GM19324 (cell line): ENCODE results near the gene APLN.

Experiments
- ATAC-seq: cut with Tn5 transposase; IDR thresholded peaks from one replicate; pipeline ENCODE4 v1.9.1; 2021; ENCODE audit warnings: mild to moderate bottlenecking, moderate library complexity; ENCODE audit not compliant: unreplicated experiment, low FRiP score

The APLN gene

GRCh38 chrX:129600981-129601424 lies 53.8 kb downstream of the APLN start:
- ATAC-seq = no peak

GRCh38 chrX:129599996-129600395 lies 54.8 kb downstream of the APLN start:
- ATAC-seq = no peak

- no peak for ATAC-seq
Measured at GRCh38 chrX:129599499-129599898, 55.3 kb downstream of the APLN start.

GRCh38 chrX:129597905-129598304 lies 56.9 kb downstream of the APLN start:
- ATAC-seq = no peak

GRCh38 chrX:129596077-129596476 lies 58.7 kb downstream of the APLN start:
- no peak for ATAC-seq
